Measurements from ENCODE around the gene ARHGAP45. TPM values are rescaled to one million over a fixed set of nuclear protein-coding genes. Genes with fewer than 3 reads are reported as not detected.

Gene ARHGAP45
- total and polyA plus RNA-seq, 2 of the 8 experiments (the other 6 are each of a cell fraction or from before 2014, with no cell fraction given), result 31.4 to 41.8 TPM

DNA sequence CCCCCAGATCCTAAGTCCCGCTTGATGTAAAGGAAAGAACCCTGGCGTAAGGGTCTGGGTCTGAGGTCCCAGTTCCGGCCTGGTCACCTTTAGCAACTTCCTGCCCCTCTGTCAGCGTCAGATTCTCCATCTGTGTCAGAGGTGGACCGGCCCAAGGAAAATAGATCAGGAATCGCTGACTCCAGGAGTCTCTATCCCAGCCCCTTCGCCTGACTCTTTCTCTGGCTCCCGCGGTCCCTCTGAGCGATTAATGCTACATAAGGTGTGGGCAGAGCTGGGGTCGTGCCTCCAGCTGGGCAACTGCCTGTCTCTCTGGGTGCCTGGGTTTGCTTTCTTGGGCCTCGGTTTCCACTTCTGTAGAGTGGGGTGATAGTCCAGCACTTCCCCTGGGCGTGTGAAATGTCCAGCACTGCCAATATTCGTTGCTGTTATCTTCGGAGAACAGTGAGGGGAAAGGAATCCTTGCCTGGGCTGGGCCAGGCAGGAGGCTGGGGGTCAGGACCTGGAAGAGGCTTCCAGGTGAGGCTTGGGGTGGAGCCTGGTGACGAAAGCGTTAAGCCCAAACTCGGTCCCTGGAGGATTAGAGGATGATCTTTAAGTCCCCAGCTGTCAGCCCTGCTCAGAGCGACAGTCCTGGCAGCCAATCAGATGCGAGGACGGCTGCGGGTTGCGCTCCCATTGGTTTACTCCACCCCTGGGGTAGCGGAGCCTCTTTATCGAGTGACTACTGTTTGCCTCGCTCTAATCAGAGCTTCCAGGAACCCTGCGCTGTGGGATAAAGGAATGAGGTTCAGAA lies 26.3 kb upstream of the ARHGAP45 start:
- 9% methylated on average over 27 of the region's 27 CpGs; no CpG with 5 or more reads in 1 of the 2 experiments for WGBS, 2 experiments (ENCODE audit: extremely low coverage in 1 of 2, insufficient coverage in 1 of 2, insufficient read length in 1 of 2, insufficient replicate concordance in 2 of 2, low coverage in 1 of 2, low lambda C conversion rate in 2 of 2, missing lambda C conversion rate in 1 of 2)
- H2AFZ ChIP-seq (ENCODE audit: low read length), result no peak overlapping the region
- H2AK5ac ChIP-seq (ENCODE audit: low read depth, low read length), result no peak overlapping the region
- H3K79me1 ChIP-seq (ENCODE audit: low read depth, low read length), result no peaks in the 10 kb centered on the region
- H3K27me3 ChIP-seq (replicated peaks in 1 of 4; ENCODE audit: control insufficient read depth in 3 of 4, extremely low read depth in 1 of 4, insufficient read depth in 3 of 4, low read length in 3 of 4), result no peaks in the 10 kb centered on the region
- peak overlapping the region; percentile 53 to 76 (median 64) for H3K4me3 ChIP-seq (ENCODE audit: extremely low read depth in 1 of 4, insufficient read depth in 2 of 4, low read depth in 3 of 4, low read length in 4 of 4)
- no peak overlapping the region for H3K23ac ChIP-seq (ENCODE audit: insufficient read length)
- ChIA-PET POLR2A (ENCODE audit: partially characterized antibody) (interaction anchor here (0.8 to 16.4 kb wide), 18 partner anchors 10 to 228 kb away, joined by 3 to 509 read pairs (median 6); partner anchors contain the start of genes ARHGAP45, CIRBP, CNN2 and GPX4), CTCF (ENCODE audit: partially characterized antibody) (interaction anchor here (0.6 to 4.8 kb wide), 9 partner anchors 11 to 117 kb away, joined by 3 to 27 read pairs (median 4); partner anchors contain the start of gene ARHGAP45)
- H2BK20ac ChIP-seq (ENCODE audit: low read length), result no peak overlapping the region
- H3K23me2 ChIP-seq (ENCODE audit: low read depth, low read length), result peaks cover 10% of the 10 kb centered on the region
- H4K5ac ChIP-seq (ENCODE audit: insufficient read length, low read depth, low read length), result no peak overlapping the region
- peaks cover 8 to 23% (median 15%) of the 10 kb centered on the region in 4 experiments for H3K36me3 ChIP-seq (ENCODE audit: control insufficient read depth in 2 of 4, insufficient read depth in 4 of 4, low read length in 3 of 4)
- H3K4me1 ChIP-seq (replicated peaks in 1 of 4; ENCODE audit: control insufficient read depth in 3 of 4, insufficient read depth in 4 of 4, low read length in 3 of 4), result peaks cover 0 to 10% (median 9%) of the 10 kb centered on the region in 4 experiments; a peak in 6 of 7 replicates
- H3K56ac ChIP-seq (replicated peaks; ENCODE audit: insufficient read length, low read depth, low read length), result no peak overlapping the region
- no peak overlapping the region for H4K8ac ChIP-seq (ENCODE audit: extremely low read depth, insufficient read depth, low read length)
- 0 out of 2 replicates have a peak overlapping the region, but pooled peaks have one; percentile 26 for H2BK5ac ChIP-seq (ENCODE audit: low read depth, low read length)
- peak overlapping the region; percentile 86 to 90 for H3K4me2 ChIP-seq (ENCODE audit: insufficient read depth in 1 of 2, low read depth in 2 of 2, low read length in 2 of 2)
- H3K9ac ChIP-seq (replicated peaks in 1 of 4; ENCODE audit: extremely low read depth in 1 of 4, low read depth in 3 of 4, low read length in 3 of 4), result peak overlapping the region in 3 of 4 experiments; percentile 24 to 48 (median 31); a peak in 4 of 7 replicates
- no peak overlapping the region for H2BK12ac ChIP-seq (ENCODE audit: low read depth, low read length)
- H3K27ac ChIP-seq (ENCODE audit: low read depth, low read length), result no peak overlapping the region
- H2BK120ac ChIP-seq (replicated peaks; ENCODE audit: low read depth, low read length), result no peak overlapping the region
- H2BK15ac ChIP-seq (ENCODE audit: low read length), result no peak overlapping the region
- H3K79me2 ChIP-seq (ENCODE audit: control insufficient read depth in 1 of 2, insufficient read depth in 2 of 2, low read length in 2 of 2), result no peaks in the 10 kb centered on the region
- no peak overlapping the region for H3K14ac ChIP-seq (ENCODE audit: insufficient read length)
- peak; percentile 91 to 95 for DNase-seq (ENCODE audit: low read depth in 1 of 2, low spot score in 2 of 2)
- no peak overlapping the region for H4K91ac ChIP-seq (replicated peaks; ENCODE audit: insufficient read length, low read length)
- peak; percentile 86 for FAIRE-seq
- H3K18ac ChIP-seq (ENCODE audit: extremely low read depth, low read length), result no peak overlapping the region
- peaks cover 0 to 9% of the 10 kb centered on the region in 2 experiments for H4K20me1 ChIP-seq (replicated peaks in 1 of 2; ENCODE audit: control insufficient read depth in 1 of 2, insufficient read depth in 2 of 2, low read length in 2 of 2)
- no peaks in the 10 kb centered on the region for H3K9me3 ChIP-seq (ENCODE audit: insufficient read depth in 2 of 2, low read depth in 1 of 2, low read length in 1 of 2)
- no peak overlapping the region for H3K4ac ChIP-seq (replicated peaks; ENCODE audit: insufficient read length, low read depth, low read length)
- TF ChIP-seq SIN3A (conservative IDR thresholded peaks at IDR 0.05 in 1 of 2, IDR thresholded peaks at IDR 0.05 in 1 of 2; ENCODE audit: low read depth in 1 of 2, low read length in 2 of 2) (peak; percentile 67 to 78; a peak in 1 of 4 replicates), ZNF274 (IDR thresholded peaks at IDR 0.05; ENCODE audit: borderline replicate concordance, extremely low read depth, low read length) (no peak), SAP30 (IDR thresholded peaks at IDR 0.05; ENCODE audit: insufficient read depth, insufficient replicate concordance, low read length) (peak; percentile 69), ATF3 (IDR thresholded peaks at IDR 0.05; ENCODE audit: insufficient read depth, low read depth, low read length) (no peak), POLR2A (IDR thresholded peaks at IDR 0.05; ENCODE audit: control extremely low read depth in 1 of 2, low read depth in 2 of 2, low read length in 2 of 2) (peak in 1 of 2 experiments; percentile 35; a peak in 1 of 3 replicates), BRCA1 (IDR thresholded peaks at IDR 0.05; ENCODE audit: low read depth, low read length) (no peak), EZH2 (IDR thresholded peaks at IDR 0.05; ENCODE audit: low read depth, low read length, severe bottlenecking) (no peak), CTBP2 (IDR thresholded peaks at IDR 0.05; ENCODE audit: borderline replicate concordance, insufficient read depth, insufficient read length, low read length) (no peak), SP2 (IDR thresholded peaks at IDR 0.05; ENCODE audit: low read length) (peak; percentile 87), SP1 (IDR thresholded peaks at IDR 0.05; ENCODE audit: low read depth, low read length) (peak; percentile 100), CREB1 (IDR thresholded peaks at IDR 0.05) (peak; percentile 65)
